Eye (tissue), 1 donor: ENCODE results near the gene DDR2.
"Not testable (repeated sequence)": the region's sequence is repeated elsewhere in the genome, so short reads cannot be mapped to it uniquely, and the experiment has no call there.

ENCODE experiments used
- DNase-seq: peaks from one replicate; pipeline ENCODE4 v3.0.0-alpha.2; 2015

DDR2 gene

GRCh38 chr1:162632217-162632666 is at the start of gene DDR2:
TSS of gene DDR2 (plus strand) at chr1:162632464. CDS start at chr1:162719064, 86,600 bp downstream.
- DNase-seq = peak; percentile 93

- DNase-seq = not testable (repeated sequence)
These were observed 49.4 kb upstream of the DDR2 start for GRCh38 chr1:162582901-162583300.

- not testable (repeated sequence) for DNase-seq
These were observed 47.2 kb upstream of the DDR2 start for GRCh38 chr1:162585101-162585500.

- no peak for DNase-seq
These were observed 44.9 kb upstream of the DDR2 start for GRCh38 chr1:162587347-162587746.

GRCh38 chr1:162587761-162588260 is 44.5 kb upstream of the DDR2 start:
- no peak for DNase-seq

- DNase-seq = no peak
These were observed 42.2 kb upstream of the DDR2 start for GRCh38 chr1:162590101-162590500.

- DNase-seq = no peak
These were observed 41.6 kb upstream of the DDR2 start for GRCh38 chr1:162590686-162591085.

GRCh38 chr1:162596514-162597170 is 35.6 kb upstream of the DDR2 start:
- DNase-seq = no peak

- no peak for DNase-seq
These were observed 32.8 kb upstream of the DDR2 start for GRCh38 chr1:162599451-162599850.

GRCh38 chr1:162603117-162603516 is 29.1 kb upstream of the DDR2 start:
- DNase-seq = not testable (repeated sequence)

- no peak for DNase-seq
These were observed 26.9 kb upstream of the DDR2 start for GRCh38 chr1:162605225-162605927.

GRCh38 chr1:162609306-162609705 is 23.0 kb upstream of the DDR2 start:
- no peak for DNase-seq

- DNase-seq = peak; percentile 49
These were observed 19.5 kb upstream of the DDR2 start for GRCh38 chr1:162612606-162613400.

GRCh38 chr1:162616848-162617247 is 15.4 kb upstream of the DDR2 start:
- no peak for DNase-seq

- DNase-seq = no peak
These were observed 14.8 kb upstream of the DDR2 start for GRCh38 chr1:162617513-162617912.

- no peak for DNase-seq
These were observed 13.2 kb upstream of the DDR2 start for GRCh38 chr1:162619076-162619475.

- no peak for DNase-seq
These were observed 11.0 kb upstream of the DDR2 start for GRCh38 chr1:162621256-162621655.

- no peak for DNase-seq
These were observed 6.6 kb upstream of the DDR2 start for GRCh38 chr1:162625679-162626078.

GRCh38 chr1:162626094-162626493 is 6.2 kb upstream of the DDR2 start:
- DNase-seq = no peak

GRCh38 chr1:162626761-162627160 is 5.5 kb upstream of the DDR2 start:
- DNase-seq = no peak

- DNase-seq = no peak
These were observed 4.5 kb upstream of the DDR2 start for GRCh38 chr1:162627662-162628296.

- no peak for DNase-seq
These were observed 3.1 kb upstream of the DDR2 start for GRCh38 chr1:162629077-162629627.

GRCh38 chr1:162629651-162630050 is 2.6 kb upstream of the DDR2 start:
- no peak for DNase-seq
